Liver (tissue), 3 donors: ENCODE results near the gene HS1BP3.

ENCODE experiments used
- EGR1 ChIP-seq, 2 donors: IDR thresholded peaks; 2 replicates each; pipeline ENCODE4 v1.6.1; 2016 to 2018; ENCODE audit warnings: antibody characterized with exemption in 2 of 2, low read depth in 2 of 2
- GABPA ChIP-seq, 2 donors: IDR thresholded peaks in 1 of 2; conservative IDR thresholded peaks in 1 of 2; 2 replicates each; pipeline ENCODE4 v1.6.1; 2016; ENCODE audit warnings: antibody characterized with exemption in 2 of 2, mild to moderate bottlenecking in 1 of 2, moderate library complexity in 1 of 2
- JUND ChIP-seq, 2 donors: IDR thresholded peaks; 2 replicates each; pipeline ENCODE4 v1.6.1; 2016; ENCODE audit warnings: antibody characterized with exemption in 2 of 2
- RAD21 ChIP-seq, 2 donors: IDR thresholded peaks; 2 replicates each; pipeline ENCODE4 v1.6.1; 2016; ENCODE audit warnings: antibody characterized with exemption in 2 of 2, mild to moderate bottlenecking in 2 of 2
- RXRA ChIP-seq, 2 donors: IDR thresholded peaks; 2 replicates each; pipeline ENCODE4 v1.6.1; 2017 to 2018; ENCODE audit warnings: antibody characterized with exemption in 2 of 2, mild to moderate bottlenecking in 1 of 2
- SP1 ChIP-seq: IDR thresholded peaks from 2 replicates; pipeline ENCODE4 v1.6.1; 2018; ENCODE audit warnings: antibody characterized with exemption, mild to moderate bottlenecking
- TAF1 ChIP-seq: conservative IDR thresholded peaks from 2 replicates; pipeline ENCODE4 v1.6.1; 2016; ENCODE audit warnings: antibody characterized with exemption, mild to moderate bottlenecking
- YY1 ChIP-seq: IDR thresholded peaks from 2 replicates; pipeline ENCODE4 v1.6.1; 2016; ENCODE audit warnings: antibody characterized with exemption, mild to moderate bottlenecking
- TF ChIP-seq, protein P1 (sequence below): fragments of 150-350 bp; IDR thresholded peaks from 2 replicates; pipeline ENCODE4 v1.5.1; 2017; ENCODE audit warnings: improper control_type of control experiment, low read depth, low read length; ENCODE audit not compliant: missing input control
- TF ChIP-seq, protein P2 (sequence below): IDR thresholded peaks from 2 replicates; pipeline ENCODE4 v1.6.1; 2016; ENCODE audit warnings: antibody characterized with exemption, mild to moderate bottlenecking
- TF ChIP-seq, protein P3 (sequence below): IDR thresholded peaks from 2 replicates; pipeline ENCODE4 v1.6.1; 2016; ENCODE audit warnings: antibody characterized with exemption
- TF ChIP-seq, protein P4 (sequence below): IDR thresholded peaks from 2 replicates; pipeline ENCODE4 v1.6.1; 2016; ENCODE audit warnings: antibody characterized with exemption
- donor health status: healthy.
- donor health status: healthy.

DNA sequence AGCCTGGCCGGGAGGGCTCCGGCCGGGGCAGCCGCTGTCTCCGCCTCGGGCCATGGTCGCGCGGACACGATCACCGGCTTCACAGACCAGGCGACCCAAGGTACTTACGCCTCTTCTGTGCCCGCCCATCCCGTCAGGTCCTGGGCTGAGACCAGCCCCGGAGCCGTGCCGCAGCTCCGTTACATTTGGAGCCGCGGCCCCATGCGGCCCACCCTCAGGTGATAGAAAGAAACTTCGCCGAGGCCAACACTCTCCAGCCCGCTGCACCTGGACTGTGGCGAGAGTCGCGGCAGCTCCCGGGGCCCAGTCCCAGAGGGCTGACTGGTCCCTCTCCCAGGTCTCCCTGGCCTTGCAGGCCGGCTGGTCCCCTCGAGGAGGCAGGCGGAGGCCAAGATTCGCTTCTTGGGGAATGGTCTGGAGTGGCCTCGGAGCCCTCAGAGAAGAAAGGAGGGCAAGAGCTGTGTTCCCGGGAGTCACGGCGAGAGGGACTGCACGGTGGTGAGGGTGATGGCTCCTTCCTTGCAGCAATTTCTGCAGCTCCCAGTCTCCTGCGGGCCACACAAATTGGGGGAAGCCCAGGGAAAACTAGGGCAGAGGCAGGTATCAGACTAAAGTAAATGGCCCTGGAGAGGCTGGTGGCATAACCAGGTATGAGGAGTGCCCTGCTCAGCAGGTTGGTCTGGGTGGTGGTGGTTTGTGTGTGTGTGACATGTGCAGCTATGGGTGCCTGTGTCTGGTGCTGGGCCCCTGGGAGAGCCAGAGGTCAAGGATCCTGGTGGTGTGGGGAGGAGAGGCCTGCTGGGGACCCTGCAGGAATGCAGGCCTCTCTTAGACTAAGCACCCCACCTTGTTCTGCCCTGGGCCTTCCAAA lies 16.9 kb upstream of the HS1BP3 start:
- TF ChIP-seq, protein P1, sequence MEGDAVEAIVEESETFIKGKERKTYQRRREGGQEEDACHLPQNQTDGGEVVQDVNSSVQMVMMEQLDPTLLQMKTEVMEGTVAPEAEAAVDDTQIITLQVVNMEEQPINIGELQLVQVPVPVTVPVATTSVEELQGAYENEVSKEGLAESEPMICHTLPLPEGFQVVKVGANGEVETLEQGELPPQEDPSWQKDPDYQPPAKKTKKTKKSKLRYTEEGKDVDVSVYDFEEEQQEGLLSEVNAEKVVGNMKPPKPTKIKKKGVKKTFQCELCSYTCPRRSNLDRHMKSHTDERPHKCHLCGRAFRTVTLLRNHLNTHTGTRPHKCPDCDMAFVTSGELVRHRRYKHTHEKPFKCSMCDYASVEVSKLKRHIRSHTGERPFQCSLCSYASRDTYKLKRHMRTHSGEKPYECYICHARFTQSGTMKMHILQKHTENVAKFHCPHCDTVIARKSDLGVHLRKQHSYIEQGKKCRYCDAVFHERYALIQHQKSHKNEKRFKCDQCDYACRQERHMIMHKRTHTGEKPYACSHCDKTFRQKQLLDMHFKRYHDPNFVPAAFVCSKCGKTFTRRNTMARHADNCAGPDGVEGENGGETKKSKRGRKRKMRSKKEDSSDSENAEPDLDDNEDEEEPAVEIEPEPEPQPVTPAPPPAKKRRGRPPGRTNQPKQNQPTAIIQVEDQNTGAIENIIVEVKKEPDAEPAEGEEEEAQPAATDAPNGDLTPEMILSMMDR, result no peak
- TF ChIP-seq, protein P2, sequence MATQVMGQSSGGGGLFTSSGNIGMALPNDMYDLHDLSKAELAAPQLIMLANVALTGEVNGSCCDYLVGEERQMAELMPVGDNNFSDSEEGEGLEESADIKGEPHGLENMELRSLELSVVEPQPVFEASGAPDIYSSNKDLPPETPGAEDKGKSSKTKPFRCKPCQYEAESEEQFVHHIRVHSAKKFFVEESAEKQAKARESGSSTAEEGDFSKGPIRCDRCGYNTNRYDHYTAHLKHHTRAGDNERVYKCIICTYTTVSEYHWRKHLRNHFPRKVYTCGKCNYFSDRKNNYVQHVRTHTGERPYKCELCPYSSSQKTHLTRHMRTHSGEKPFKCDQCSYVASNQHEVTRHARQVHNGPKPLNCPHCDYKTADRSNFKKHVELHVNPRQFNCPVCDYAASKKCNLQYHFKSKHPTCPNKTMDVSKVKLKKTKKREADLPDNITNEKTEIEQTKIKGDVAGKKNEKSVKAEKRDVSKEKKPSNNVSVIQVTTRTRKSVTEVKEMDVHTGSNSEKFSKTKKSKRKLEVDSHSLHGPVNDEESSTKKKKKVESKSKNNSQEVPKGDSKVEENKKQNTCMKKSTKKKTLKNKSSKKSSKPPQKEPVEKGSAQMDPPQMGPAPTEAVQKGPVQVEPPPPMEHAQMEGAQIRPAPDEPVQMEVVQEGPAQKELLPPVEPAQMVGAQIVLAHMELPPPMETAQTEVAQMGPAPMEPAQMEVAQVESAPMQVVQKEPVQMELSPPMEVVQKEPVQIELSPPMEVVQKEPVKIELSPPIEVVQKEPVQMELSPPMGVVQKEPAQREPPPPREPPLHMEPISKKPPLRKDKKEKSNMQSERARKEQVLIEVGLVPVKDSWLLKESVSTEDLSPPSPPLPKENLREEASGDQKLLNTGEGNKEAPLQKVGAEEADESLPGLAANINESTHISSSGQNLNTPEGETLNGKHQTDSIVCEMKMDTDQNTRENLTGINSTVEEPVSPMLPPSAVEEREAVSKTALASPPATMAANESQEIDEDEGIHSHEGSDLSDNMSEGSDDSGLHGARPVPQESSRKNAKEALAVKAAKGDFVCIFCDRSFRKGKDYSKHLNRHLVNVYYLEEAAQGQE, result no peak
- TF ChIP-seq SP1 (no peak), YY1 (peak; percentile 34), TAF1 (no peak), RXRA (IDR thresholded peaks at IDR 0.05) (no peak), GABPA (IDR thresholded peaks at IDR 0.05 in 1 of 2, conservative IDR thresholded peaks at IDR 0.05 in 1 of 2) (no peak), EGR1 (IDR thresholded peaks at IDR 0.05; ENCODE audit: low read depth in 2 of 2) (no peak), JUND (IDR thresholded peaks at IDR 0.05) (no peak), RAD21 (IDR thresholded peaks at IDR 0.05) (no peak)
- TF ChIP-seq, protein P3, sequence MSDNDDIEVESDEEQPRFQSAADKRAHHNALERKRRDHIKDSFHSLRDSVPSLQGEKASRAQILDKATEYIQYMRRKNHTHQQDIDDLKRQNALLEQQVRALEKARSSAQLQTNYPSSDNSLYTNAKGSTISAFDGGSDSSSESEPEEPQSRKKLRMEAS, result no peak
- TF ChIP-seq, protein P4, sequence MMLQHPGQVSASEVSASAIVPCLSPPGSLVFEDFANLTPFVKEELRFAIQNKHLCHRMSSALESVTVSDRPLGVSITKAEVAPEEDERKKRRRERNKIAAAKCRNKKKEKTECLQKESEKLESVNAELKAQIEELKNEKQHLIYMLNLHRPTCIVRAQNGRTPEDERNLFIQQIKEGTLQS, result no peak
